Prostate gland (tissue), 2 donors: ENCODE data around the gene CSNK1G3. TPM values are rescaled to one million over a fixed set of nuclear protein-coding genes. Genes with fewer than 3 reads are reported as not detected.

ENCODE experiments used
- DNase-seq: peaks from one replicate; pipeline ENCODE4 v3.0.0-alpha.2; 2019; ENCODE audit warnings: low spot score
- H3K27ac ChIP-seq, 2 donors: fragments of 200-600 bp; sonication (generic); 2 replicates each; pipeline ENCODE4 v1.5.1; 2017 to 2019
- H3K27me3 ChIP-seq: fragments of 200-600 bp; sonication (generic); replicated peaks from 2 replicates; pipeline ENCODE4 v1.5.1; 2019; ENCODE audit not compliant: insufficient read depth
- H3K36me3 ChIP-seq, 2 donors: fragments of 200-600 bp; sonication (generic); 1 replicate in 1 of 2; 2 replicates in 1 of 2; pipeline versions ENCODE4 v1.5.1 to v1.8.1; 2017 to 2019
- H3K4me1 ChIP-seq: fragments of 200-600 bp; sonication (generic); replicated peaks from 2 replicates; pipeline ENCODE4 v1.5.1; 2019
- H3K4me3 ChIP-seq, 2 donors: fragments of 200-600 bp; sonication (generic); 2 replicates each; pipeline ENCODE4 v1.5.1; 2017 to 2019
- H3K9me3 ChIP-seq: fragments of 200-600 bp; sonication (generic); 2 replicates; pipeline ENCODE4 v1.5.1; 2017
- POLR2A ChIP-seq: fragments of 450-650 bp; IDR thresholded peaks from one replicate; pipeline ENCODE4 v1.6.1; 2016; ENCODE audit warnings: antibody characterized with exemption, mild to moderate bottlenecking
- POLR2AphosphoS5 ChIP-seq: sonication (generic); formaldehyde crosslinking; IDR thresholded peaks from one replicate; pipeline ENCODE4 v1.6.1; 2017; ENCODE audit warnings: antibody characterized with exemption
- WGBS: methylation state at CpG from one replicate; pipeline ENCODE4 v1.1.5; 2018; 5-methylcytosine and 5-hydroxymethylcytosine counted together
- intact Hi-C: fragments of 100-400 bp; cut with DNase I; formaldehyde crosslinking; loops from one replicate; pipeline ENCODE4 v1.14.2; 2022
- total RNA-seq, 2 donors: library from RNA; depleted of rRNA; stranded (reverse); fragments of >200 nt; gene quantifications; one replicate each; pipeline ENCODE4 v1.1.0, GENCODE V29; 2016
- TF ChIP-seq, protein P1 (sequence below), 4 experiments: fragments of 200-600 bp in 2 of 4; fragments of 450-650 bp in 2 of 4; sonication (generic) in 2 of 4; IDR thresholded peaks; 1 replicate in 3 of 4; 2 replicates in 1 of 4; pipeline ENCODE4 v1.5.1; 2016 to 2019; ENCODE audit warnings: antibody characterized with exemption in 4 of 4, mild to moderate bottlenecking in 2 of 4, moderate library complexity in 2 of 4

The CSNK1G3 gene
- total RNA-seq, 2 donors from 2014 or later: 37.1 to 43.1 TPM

DNA sequence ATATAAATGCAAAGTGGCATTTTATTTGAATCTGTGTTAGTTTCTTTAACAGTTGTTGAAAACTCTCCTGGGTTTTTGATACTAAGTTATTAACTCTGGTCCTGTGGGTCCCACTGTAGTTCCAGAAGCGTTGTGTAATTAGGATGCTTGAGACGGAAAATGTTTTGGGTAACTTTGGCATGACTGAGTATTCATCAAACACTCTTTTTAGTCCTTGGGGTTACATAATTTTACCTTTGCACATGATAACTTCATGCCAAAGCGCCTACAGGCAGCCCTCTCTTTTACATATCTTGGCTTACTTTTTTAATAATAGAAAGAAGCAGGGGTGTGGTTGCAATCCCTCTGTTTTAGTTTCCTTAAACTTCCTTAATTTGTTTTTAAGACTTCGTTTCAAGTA, 12.2 kb downstream of the CSNK1G3 start:
- Histone ChIP-seq H3K36me3 (no peaks in the 10 kb centered on the region), H3K9me3 (no peaks in the 10 kb centered on the region), H3K4me1 (no peaks in the 10 kb centered on the region), H3K27me3 (no peaks in the 10 kb centered on the region), H3K27ac (no peak overlapping the region), H3K4me3 (no peak overlapping the region)
- intact Hi-C loops: no loop called here
- TF ChIP-seq POLR2AphosphoS5 (no peak), POLR2A (no peak)
- TF ChIP-seq, protein P1, sequence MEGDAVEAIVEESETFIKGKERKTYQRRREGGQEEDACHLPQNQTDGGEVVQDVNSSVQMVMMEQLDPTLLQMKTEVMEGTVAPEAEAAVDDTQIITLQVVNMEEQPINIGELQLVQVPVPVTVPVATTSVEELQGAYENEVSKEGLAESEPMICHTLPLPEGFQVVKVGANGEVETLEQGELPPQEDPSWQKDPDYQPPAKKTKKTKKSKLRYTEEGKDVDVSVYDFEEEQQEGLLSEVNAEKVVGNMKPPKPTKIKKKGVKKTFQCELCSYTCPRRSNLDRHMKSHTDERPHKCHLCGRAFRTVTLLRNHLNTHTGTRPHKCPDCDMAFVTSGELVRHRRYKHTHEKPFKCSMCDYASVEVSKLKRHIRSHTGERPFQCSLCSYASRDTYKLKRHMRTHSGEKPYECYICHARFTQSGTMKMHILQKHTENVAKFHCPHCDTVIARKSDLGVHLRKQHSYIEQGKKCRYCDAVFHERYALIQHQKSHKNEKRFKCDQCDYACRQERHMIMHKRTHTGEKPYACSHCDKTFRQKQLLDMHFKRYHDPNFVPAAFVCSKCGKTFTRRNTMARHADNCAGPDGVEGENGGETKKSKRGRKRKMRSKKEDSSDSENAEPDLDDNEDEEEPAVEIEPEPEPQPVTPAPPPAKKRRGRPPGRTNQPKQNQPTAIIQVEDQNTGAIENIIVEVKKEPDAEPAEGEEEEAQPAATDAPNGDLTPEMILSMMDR (IDR thresholded peaks at IDR 0.05): no peak
- 46% methylated on average over 4 of the region's 4 CpGs for WGBS
- no peak for DNase-seq

DNA sequence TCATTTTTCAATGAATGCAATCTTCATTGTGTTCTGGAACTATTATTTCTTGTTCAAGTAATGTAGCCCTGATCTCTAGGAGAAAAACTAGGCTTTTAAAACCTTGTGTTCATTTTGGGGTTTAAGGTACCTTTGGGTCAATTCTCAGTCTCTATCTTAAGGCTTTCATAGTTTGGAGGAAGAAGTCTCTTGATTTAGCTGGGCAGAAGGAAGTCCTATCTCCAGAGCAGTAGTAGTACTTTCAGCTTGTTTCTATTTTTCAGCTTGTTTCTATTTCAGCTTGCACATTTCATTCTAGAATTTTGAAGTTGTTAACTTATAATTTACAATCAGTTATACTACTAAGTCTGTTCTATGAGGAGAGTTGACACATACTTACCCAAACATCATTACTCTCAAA, 15.2 kb downstream of the CSNK1G3 start:
- DNase-seq: no peak
- intact Hi-C loops: no loop called here
- Histone ChIP-seq H3K4me1 (no peaks in the 10 kb centered on the region), H3K9me3 (no peaks in the 10 kb centered on the region), H3K27me3 (no peaks in the 10 kb centered on the region), H3K36me3 (no peaks in the 10 kb centered on the region), H3K4me3 (no peak overlapping the region), H3K27ac (no peak overlapping the region)
- TF ChIP-seq POLR2A: no peak
- TF ChIP-seq POLR2AphosphoS5: no peak
- TF ChIP-seq, protein P1 (IDR thresholded peaks at IDR 0.05): no peak

DNA sequence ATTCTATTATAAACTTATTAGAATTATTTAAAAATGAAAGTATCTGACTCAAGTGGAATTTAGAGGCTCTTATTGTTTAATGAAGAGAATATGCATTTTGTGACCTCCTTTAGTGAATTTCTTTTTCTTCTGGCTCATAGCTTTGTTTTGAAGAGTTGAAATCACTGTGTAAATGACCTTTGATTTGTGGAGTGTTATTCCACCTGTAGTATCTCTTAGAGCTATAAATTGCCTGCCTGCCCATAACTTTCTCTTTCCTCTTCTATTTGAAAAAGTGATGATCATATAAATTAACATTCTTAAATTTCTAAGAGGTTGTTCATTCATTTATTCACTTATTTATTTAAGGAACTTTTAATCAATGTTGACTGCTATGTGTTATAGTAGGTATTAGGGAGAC, 16.1 kb downstream of the CSNK1G3 start:
- Histone ChIP-seq H3K27ac (no peak overlapping the region), H3K36me3 (no peaks in the 10 kb centered on the region), H3K4me3 (no peak overlapping the region), H3K4me1 (no peaks in the 10 kb centered on the region), H3K27me3 (no peaks in the 10 kb centered on the region), H3K9me3 (no peaks in the 10 kb centered on the region)
- DNase-seq: no peak
- no peak for TF ChIP-seq POLR2A
- TF ChIP-seq POLR2AphosphoS5: no peak
- TF ChIP-seq, protein P1 (IDR thresholded peaks at IDR 0.05): no peak
- intact Hi-C loops: no loop called here

DNA sequence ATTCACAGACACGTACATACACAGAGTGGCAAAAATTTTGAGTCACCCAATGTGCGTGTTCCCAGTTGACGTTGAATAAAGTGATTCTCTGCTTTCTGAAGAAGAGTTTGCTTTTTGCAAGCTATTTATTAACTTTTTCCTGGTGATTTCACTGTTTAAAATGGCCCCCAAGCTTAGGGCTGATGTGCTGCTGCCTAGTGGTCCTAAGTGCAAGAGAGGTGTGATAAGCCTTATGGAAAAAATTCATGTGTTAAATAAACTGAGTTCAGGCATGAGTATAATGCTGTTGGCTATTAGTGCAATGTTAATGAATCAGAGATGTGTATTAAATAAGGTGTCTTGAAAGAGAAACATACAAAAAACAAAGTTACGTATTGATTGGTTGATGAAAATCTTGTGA, 16.9 kb downstream of the CSNK1G3 start:
- no peaks in the 10 kb centered on the region for H3K36me3 ChIP-seq
- intact Hi-C loops: no loop called here
- no peak for DNase-seq
- no peak overlapping the region for H3K4me3 ChIP-seq
- H3K27me3 ChIP-seq: no peaks in the 10 kb centered on the region
- H3K4me1 ChIP-seq: no peaks in the 10 kb centered on the region
- H3K9me3 ChIP-seq: no peaks in the 10 kb centered on the region
- 94% methylated on average over 4 of the region's 4 CpGs for WGBS
- no peak overlapping the region for H3K27ac ChIP-seq
- TF ChIP-seq POLR2A (no peak), POLR2AphosphoS5 (no peak)
- TF ChIP-seq, protein P1 (IDR thresholded peaks at IDR 0.05): no peak

DNA sequence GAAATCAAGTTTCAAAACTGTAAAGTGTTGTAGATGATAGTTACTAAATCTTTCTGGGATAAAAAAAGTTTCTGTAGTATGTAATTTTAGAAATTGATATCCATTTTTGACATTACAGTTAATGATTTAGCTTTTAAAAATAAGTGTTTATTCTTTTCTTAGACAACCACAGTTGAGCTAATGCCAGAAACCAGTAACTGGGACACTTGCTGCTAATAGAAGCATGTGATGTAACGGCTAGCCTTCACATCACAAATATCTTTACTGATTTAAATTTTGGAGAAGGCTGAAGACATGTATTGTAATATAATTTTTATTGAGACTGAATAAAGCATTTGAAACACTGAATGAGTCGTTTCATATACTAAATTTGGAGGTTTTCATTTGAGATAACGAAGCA, 18.8 kb downstream of the CSNK1G3 start:
- intact Hi-C loops: no loop called here
- DNase-seq: no peak

More for the DNA sequence above, 18.8 kb downstream of the CSNK1G3 start:
- 62% methylated on average over 3 of the region's 3 CpGs for WGBS
- Histone ChIP-seq H3K9me3 (no peaks in the 10 kb centered on the region), H3K27ac (no peak overlapping the region), H3K27me3 (no peaks in the 10 kb centered on the region), H3K4me3 (no peak overlapping the region), H3K36me3 (no peaks in the 10 kb centered on the region), H3K4me1 (no peaks in the 10 kb centered on the region)
- TF ChIP-seq POLR2A (no peak), POLR2AphosphoS5 (no peak)
- TF ChIP-seq, protein P1 (IDR thresholded peaks at IDR 0.05): no peak
